Glomerular visceral epithelial cell (primary cell): ENCODE data around the gene ADAM23.

ENCODE experiments used
- DNase-seq: peaks from one replicate; pipeline ENCODE4 v3.0.0-alpha.2; 2016; ENCODE audit errors: extremely low spot score

The ADAM23 gene

GRCh38 chr2:206642075-206643025 lies 199.0 kb downstream of the ADAM23 start, which contains the start of gene FAM237A:
Gene FAM237A, plus strand, starts transcription at chr2:206642487. Its CDS starts 1,750 bp downstream, at chr2:206644237.
- peak; percentile 57 for DNase-seq

- no peak for DNase-seq
Measured at GRCh38 chr2:206647985-206648384, 204.7 kb downstream of the ADAM23 start.

- DNase-seq: no peak
Measured at GRCh38 chr2:206657087-206657486, 213.8 kb downstream of the ADAM23 start.

- DNase-seq: no peak
Measured at GRCh38 chr2:206665251-206665650, 221.9 kb downstream of the ADAM23 start.
